Endothelial cell of umbilical vein (primary cell): Measurements from ENCODE around the gene EFEMP1.

ENCODE experiments used
- CTCF ChIP-seq, 2 donors: IDR thresholded peaks; 1 replicate in 1 of 2; 2 replicates in 1 of 2; pipeline ENCODE4 v1.5.1; 2011; ENCODE audit warnings: low read length in 2 of 2, mild to moderate bottlenecking in 2 of 2, moderate library complexity in 2 of 2, control low read depth in 1 of 2, inconsistent platforms in 1 of 2, low read depth in 1 of 2; ENCODE audit not compliant: insufficient read depth in 1 of 2; ENCODE audit errors: extremely low read depth in 1 of 2
- EZH2 ChIP-seq: IDR thresholded peaks from 2 replicates; pipeline ENCODE4 v1.6.1; 2012; ENCODE audit warnings: borderline replicate concordance, low read depth, mild to moderate bottlenecking, moderate library complexity, low read length, inconsistent platforms; ENCODE audit not compliant: severe bottlenecking
- POLR2AphosphoS5 ChIP-seq: IDR thresholded peaks from 2 replicates; pipeline ENCODE4 v1.6.1; 2012; ENCODE audit warnings: low read depth, mild to moderate bottlenecking, control low read depth, low read length, moderate library complexity; ENCODE audit not compliant: insufficient read depth

DNA sequence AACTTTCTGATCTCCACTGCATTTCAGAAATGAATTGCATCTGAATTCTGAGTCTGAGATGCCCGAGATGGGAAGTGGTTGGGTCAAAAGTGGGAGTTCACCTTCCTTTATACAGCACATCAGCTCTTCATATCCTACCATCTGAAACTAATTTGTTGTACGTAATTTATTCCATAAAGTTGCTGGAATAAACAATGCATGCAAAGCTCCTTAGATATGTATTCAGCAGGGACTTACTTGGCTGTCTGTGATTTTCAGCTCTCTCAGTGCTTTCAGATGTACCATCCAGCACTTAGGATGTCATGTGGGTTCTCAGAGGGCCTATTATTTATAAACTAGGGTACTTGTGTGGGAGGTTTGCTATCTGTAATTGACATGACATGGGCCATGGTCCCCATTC is 46.9 kb upstream of the EFEMP1 start:
- TF ChIP-seq CTCF (IDR thresholded peaks at IDR 0.05; ENCODE audit: extremely low read depth in 1 of 2, insufficient read depth in 1 of 2, low read depth in 1 of 2, low read length in 2 of 2) (no peak), EZH2 (no peak), POLR2AphosphoS5 (no peak)
